NCI-H2107 treated with DMSO at 0.1 percent for 48 hours (cell line): ENCODE results near the gene PAX9.

ENCODE experiments used
- DNase-seq: peaks from one replicate; lab custom pipeline; 2025; ENCODE audit not compliant: unreplicated experiment; lab: John Stamatoyannopoulos, UW

PAX9 gene

DNA sequence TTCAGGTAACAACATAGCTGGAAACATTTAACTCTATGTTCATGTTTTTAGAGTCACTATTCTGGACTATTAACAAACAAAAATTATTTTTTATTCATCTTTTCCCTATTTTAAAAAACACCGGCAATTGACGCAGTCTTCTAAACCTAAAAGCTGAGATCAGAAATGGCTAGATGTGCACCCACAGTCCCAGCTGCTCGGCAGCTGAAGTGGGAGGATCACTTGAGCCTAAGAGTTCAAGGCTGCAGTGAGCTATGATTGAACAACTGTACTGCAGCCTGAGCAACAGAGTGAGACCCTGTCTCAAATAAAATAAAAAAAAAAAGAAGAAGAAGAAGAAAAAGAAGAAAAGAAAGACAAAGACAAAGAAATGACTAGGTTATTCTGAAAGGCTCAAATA lies 64.5 kb downstream of the PAX9 start:
- no peak for DNase-seq
